Brain microvascular endothelial cell (primary cell): Measurements from ENCODE around the gene GNG11.

Experiments used
- DNase-seq: peaks from one replicate; pipeline ENCODE4 v3.0.0-alpha.2; 2020
- H3K27ac ChIP-seq: fragments of 250-450 bp; sonication (Bioruptor Pico); 2 replicates; pipeline ENCODE4 v1.5.1; 2020; ENCODE audit warnings: mild to moderate bottlenecking, moderate library complexity
- H3K27me3 ChIP-seq: fragments of 250-450 bp; sonication (Bioruptor Pico); replicated peaks from 2 replicates; pipeline ENCODE4 v1.5.1; 2020; ENCODE audit warnings: mild to moderate bottlenecking
- H3K36me3 ChIP-seq: fragments of 250-450 bp; sonication (Bioruptor Pico); replicated peaks from 2 replicates; pipeline ENCODE4 v1.5.1; 2020; ENCODE audit warnings: mild to moderate bottlenecking
- H3K4me3 ChIP-seq: 2 replicates; pipeline ENCODE4 v1.5.1; 2011; ENCODE audit warnings: low read depth, mild to moderate bottlenecking, control low read depth, low read length, moderate library complexity
- in situ Hi-C: cut with HindIII; loops from 2 replicates; pipeline ENCODE4 v1.10.0; 2017; ENCODE audit warnings: low sequenced_read_pairs, low pct_ligation_motif_present
- TF ChIP-seq, protein P1 (sequence below): IDR thresholded peaks from 2 replicates; pipeline ENCODE4 v1.5.1; 2011; ENCODE audit warnings: low read depth, mild to moderate bottlenecking, moderate library complexity, low read length, control low read depth, inconsistent platforms; ENCODE audit errors: missing control alignments

GNG11 gene

DNA sequence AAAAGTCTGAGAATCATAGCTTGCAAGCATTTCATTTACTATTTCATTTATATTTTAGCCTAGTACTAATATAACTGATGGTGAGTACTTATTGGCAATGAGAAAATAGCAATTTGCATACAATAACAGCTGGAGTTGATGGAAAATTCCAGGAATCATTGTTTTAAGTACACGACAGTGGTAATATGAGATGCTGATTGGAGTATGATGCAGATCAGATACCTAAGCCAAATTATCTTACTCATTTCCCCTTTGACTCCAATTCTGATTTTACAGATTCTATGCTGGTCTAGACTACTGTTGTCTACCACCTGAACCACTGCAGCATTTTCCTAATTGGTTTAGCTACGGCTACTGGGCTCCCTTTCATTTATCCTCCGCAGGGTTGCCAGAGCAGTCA, 36.7 kb downstream of the GNG11 start:
- Histone ChIP-seq H3K27me3 (no peaks in the 10 kb centered on the region), H3K4me3 (no peak overlapping the region), H3K27ac (no peak overlapping the region), H3K36me3 (no peaks in the 10 kb centered on the region)
- in situ Hi-C loops, result no loop called here
- TF ChIP-seq, protein P1, sequence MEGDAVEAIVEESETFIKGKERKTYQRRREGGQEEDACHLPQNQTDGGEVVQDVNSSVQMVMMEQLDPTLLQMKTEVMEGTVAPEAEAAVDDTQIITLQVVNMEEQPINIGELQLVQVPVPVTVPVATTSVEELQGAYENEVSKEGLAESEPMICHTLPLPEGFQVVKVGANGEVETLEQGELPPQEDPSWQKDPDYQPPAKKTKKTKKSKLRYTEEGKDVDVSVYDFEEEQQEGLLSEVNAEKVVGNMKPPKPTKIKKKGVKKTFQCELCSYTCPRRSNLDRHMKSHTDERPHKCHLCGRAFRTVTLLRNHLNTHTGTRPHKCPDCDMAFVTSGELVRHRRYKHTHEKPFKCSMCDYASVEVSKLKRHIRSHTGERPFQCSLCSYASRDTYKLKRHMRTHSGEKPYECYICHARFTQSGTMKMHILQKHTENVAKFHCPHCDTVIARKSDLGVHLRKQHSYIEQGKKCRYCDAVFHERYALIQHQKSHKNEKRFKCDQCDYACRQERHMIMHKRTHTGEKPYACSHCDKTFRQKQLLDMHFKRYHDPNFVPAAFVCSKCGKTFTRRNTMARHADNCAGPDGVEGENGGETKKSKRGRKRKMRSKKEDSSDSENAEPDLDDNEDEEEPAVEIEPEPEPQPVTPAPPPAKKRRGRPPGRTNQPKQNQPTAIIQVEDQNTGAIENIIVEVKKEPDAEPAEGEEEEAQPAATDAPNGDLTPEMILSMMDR, result no peak
- no peak for DNase-seq

DNA sequence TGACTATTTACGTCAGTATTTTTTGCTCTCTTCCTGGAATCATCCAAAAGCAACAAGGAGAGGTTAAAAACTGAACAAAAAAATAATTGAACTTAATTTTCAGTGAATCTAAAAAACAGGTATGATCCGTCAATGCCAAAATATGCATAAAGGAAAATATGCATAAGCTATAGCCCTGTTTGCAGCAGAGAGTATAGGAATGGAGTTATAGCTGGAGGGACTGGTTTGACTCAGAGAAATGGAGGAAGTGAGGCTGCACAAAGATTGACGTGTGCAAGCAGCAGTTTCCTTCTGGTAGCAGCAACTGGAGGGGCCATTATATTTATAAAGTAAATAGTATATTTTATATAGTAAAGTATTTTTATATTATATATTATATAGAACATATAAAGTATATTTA, 37.1 kb downstream of the GNG11 start:
- in situ Hi-C loops, result no loop called here
- TF ChIP-seq, protein P1, result no peak
- Histone ChIP-seq H3K27me3 (no peaks in the 10 kb centered on the region), H3K27ac (no peak overlapping the region), H3K36me3 (no peaks in the 10 kb centered on the region), H3K4me3 (no peak overlapping the region)
- DNase-seq, result no peak

DNA sequence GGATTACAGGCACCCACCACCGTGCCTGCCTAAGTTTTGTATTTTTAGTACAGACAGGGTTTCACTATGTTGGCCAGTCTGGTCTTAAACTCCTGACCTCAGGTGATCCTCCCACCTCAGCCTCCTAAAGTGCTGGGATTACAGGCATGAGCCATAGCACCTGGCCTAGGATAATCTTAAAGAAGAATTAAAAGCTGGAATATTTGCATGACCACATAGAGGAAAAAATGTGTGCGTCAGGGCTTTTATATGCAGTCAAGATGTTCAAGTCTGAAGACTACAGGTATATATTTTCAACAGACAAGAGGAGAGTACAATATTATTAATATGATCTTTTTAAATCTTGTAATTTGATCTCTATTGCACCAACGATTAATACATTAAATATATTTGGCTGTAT, 39.5 kb downstream of the GNG11 start:
- no peak for DNase-seq
- no peaks in the 10 kb centered on the region for H3K27me3 ChIP-seq
- in situ Hi-C loops, result no loop called here
- H3K4me3 ChIP-seq, result no peak overlapping the region
- TF ChIP-seq, protein P1, result no peak
- H3K36me3 ChIP-seq, result no peaks in the 10 kb centered on the region
- no peak overlapping the region for H3K27ac ChIP-seq

DNA sequence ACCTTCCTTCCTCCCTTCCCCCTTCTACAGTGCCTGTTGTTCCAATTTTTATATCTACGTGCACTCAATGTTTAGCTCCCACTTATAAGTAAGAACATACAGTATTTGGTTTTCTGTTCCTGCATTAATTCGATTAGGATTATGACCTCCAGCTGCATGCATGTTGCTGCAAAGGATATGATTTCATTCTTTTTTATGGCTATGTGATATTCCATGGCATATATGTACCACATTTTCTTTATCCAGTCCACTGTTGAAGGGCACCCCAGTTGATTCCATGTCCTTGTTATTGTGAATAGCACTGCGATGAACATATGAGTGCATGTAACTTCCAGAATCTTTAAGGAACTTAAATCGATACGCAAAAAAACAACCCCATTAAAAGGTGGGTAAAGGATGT, 42.7 kb downstream of the GNG11 start:
- no peak for DNase-seq
- H3K36me3 ChIP-seq, result no peaks in the 10 kb centered on the region
- no peak overlapping the region for H3K4me3 ChIP-seq
- in situ Hi-C loops, result no loop called here
- TF ChIP-seq, protein P1, result no peak
- H3K27ac ChIP-seq, result no peak overlapping the region
- H3K27me3 ChIP-seq, result no peaks in the 10 kb centered on the region

DNA sequence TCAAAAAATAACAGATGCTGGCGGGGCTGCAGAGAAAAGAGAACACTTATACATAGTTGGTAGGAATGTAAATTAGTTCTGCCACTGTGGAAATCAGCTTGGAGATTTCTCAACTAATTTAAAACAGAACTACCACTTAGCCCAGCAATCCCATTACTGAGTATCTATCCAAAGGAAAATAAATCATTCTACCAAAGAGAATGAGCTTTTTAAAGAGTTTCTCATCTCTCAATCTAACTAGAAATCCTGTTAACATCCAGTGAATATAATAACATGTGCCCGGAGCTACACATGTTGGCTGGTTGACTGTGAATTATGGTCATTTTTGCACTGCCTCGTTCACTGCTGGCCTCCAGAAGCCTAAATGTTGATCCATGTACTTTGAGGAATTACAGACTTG, 43.3 kb downstream of the GNG11 start:
- Histone ChIP-seq H3K36me3 (no peaks in the 10 kb centered on the region), H3K4me3 (no peak overlapping the region), H3K27me3 (no peaks in the 10 kb centered on the region), H3K27ac (no peak overlapping the region)
- TF ChIP-seq, protein P1, result no peak
- DNase-seq, result no peak
- in situ Hi-C loops, result no loop called here

DNA sequence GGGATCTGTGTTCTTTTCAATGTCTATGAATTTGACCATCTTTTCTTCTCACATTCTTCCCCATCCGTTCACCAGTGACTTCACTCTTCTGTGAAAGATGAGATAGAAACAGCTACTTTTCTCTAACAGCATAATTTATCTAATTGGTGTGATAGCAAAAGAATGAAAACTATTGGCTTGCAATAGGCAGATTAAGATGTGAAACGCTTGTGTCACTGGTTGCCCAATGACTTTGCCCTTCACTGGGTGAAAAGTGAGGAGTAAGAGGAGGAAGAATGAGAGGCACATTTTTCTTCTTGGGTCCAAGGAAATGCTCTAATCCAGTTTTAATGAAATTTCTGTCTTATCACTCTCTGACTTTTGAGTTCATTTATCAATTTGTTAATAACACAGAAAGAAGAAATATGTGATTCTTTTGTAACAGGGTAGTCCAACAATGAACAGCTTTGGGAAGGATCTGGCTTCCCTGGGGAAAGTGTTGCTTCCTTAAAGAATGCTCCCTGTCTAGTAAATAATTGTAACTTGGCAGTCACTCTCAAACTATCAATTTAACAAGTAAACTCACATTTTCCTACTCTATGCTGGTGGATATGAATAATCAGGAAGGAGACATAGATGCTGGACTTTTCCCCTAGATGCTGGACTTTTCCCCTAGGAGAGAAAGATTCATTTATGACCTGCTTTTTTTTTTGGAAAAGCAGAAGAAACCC, 47.5 kb downstream of the GNG11 start:
- no peak for DNase-seq
- Histone ChIP-seq H3K27me3 (no peaks in the 10 kb centered on the region), H3K27ac (no peak overlapping the region), H3K36me3 (no peaks in the 10 kb centered on the region), H3K4me3 (no peak overlapping the region)
- in situ Hi-C loops, result no loop called here
- TF ChIP-seq, protein P1, result no peak
